ENCODE results near the gene FRMD5.

GRCh38 chr15:44045661-44046060 lies 149.4 kb downstream of the FRMD5 start:
- no peak for TF ChIP-seq CTCF (IDR thresholded peaks at IDR 0.05)
- TF ChIP-seq POLR2A (IDR thresholded peaks at IDR 0.05): no peak
